Naive thymus-derived CD4-positive, alpha-beta T cell (primary cell): Measurements from ENCODE around the gene ZC3H18. TPM values are rescaled to one million over a fixed set of nuclear protein-coding genes. Genes with fewer than 3 reads are reported as not detected.

Source experiments
- ATAC-seq: fragments of 150-1000 bp; cut with Tn5 transposase; 2 replicates; pipeline ENCODE4 v1.10.0; 2021; ENCODE audit warnings: mild to moderate bottlenecking, moderate library complexity
- CTCF ChIA-PET: fragments of 350-600 bp; sonication (Branson Sonifier 250); formaldehyde crosslinking; loops from one replicate; lab custom pipeline; 2021; ENCODE audit warnings: antibody characterized with exemption; lab: Charles Lee
- POLR2A ChIA-PET: fragments of 350-600 bp; sonication (Branson Sonifier 250); formaldehyde crosslinking; loops from one replicate; lab custom pipeline; 2021; ENCODE audit warnings: antibody characterized with exemption, inconsistent platforms; lab: Charles Lee
- DNase-seq, 9 donors: peaks; one replicate each; pipeline versions ENCODE4 v3.0.0 to v3.0.0-alpha.2; 2020 to 2022; ENCODE audit warnings: mixed read lengths in 1 of 9
- H3K27ac ChIP-seq: one replicate; pipeline ENCODE4 v1.7.0; 2013; ENCODE audit warnings: mild to moderate bottlenecking, low read depth, low read length, moderate library complexity
- H3K27me3 ChIP-seq, 2 donors: one replicate each; pipeline ENCODE4 v1.7.0; 2013; ENCODE audit warnings: low read length in 2 of 2, mild to moderate bottlenecking in 2 of 2, moderate library complexity in 2 of 2; ENCODE audit not compliant: control insufficient read depth in 2 of 2, insufficient read depth in 2 of 2
- H3K36me3 ChIP-seq, 3 experiments: 1 replicate in 2 of 3; 2 replicates in 1 of 3; pipeline ENCODE4 v1.7.0; 2013; ENCODE audit warnings: low read length in 3 of 3, mild to moderate bottlenecking in 3 of 3, moderate library complexity in 1 of 3; ENCODE audit not compliant: insufficient read depth in 3 of 3, control insufficient read depth in 2 of 3
- H3K4me1 ChIP-seq, 2 donors: one replicate each; pipeline ENCODE4 v1.7.0; 2013; ENCODE audit warnings: low read length in 2 of 2, mild to moderate bottlenecking in 2 of 2, moderate library complexity in 1 of 2; ENCODE audit not compliant: control insufficient read depth in 2 of 2, insufficient read depth in 2 of 2
- H3K4me3 ChIP-seq: 2 replicates; pipeline ENCODE4 v1.7.0; 2013; ENCODE audit warnings: mild to moderate bottlenecking, low read length
- H3K9me3 ChIP-seq, 3 experiments: 1 replicate in 2 of 3; 2 replicates in 1 of 3; pipeline ENCODE4 v1.7.0; 2013; ENCODE audit warnings: low read length in 3 of 3; ENCODE audit not compliant: control insufficient read depth in 2 of 3
- H3K27ac Mint-ChIP-seq, 9 donors: one replicate each; pipeline ENCODE4 v1.8.0; 2020 to 2022; ENCODE audit warnings: mixed read lengths in 9 of 9, mild to moderate bottlenecking in 8 of 9, moderate library complexity in 5 of 9, inconsistent platforms in 2 of 9
- H3K27me3 Mint-ChIP-seq, 5 donors: one replicate each; pipeline ENCODE4 v1.8.0; 2021 to 2022; ENCODE audit warnings: mixed read lengths in 5 of 5, mild to moderate bottlenecking in 1 of 5
- H3K36me3 Mint-ChIP-seq, 5 donors: one replicate each; pipeline ENCODE4 v1.8.0; 2020 to 2022; ENCODE audit warnings: mixed read lengths in 5 of 5, mild to moderate bottlenecking in 3 of 5, inconsistent platforms in 1 of 5
- H3K4me1 Mint-ChIP-seq, 7 donors: one replicate each; pipeline ENCODE4 v1.8.0; 2020 to 2022; ENCODE audit warnings: mixed read lengths in 7 of 7, mild to moderate bottlenecking in 3 of 7, inconsistent platforms in 1 of 7
- H3K4me3 Mint-ChIP-seq, 10 donors: one replicate each; pipeline ENCODE4 v1.8.0; 2020 to 2022; ENCODE audit warnings: mild to moderate bottlenecking in 10 of 10, mixed read lengths in 10 of 10, moderate library complexity in 6 of 10, inconsistent platforms in 2 of 10
- H3K9me3 Mint-ChIP-seq, 11 donors: one replicate each; pipeline ENCODE4 v1.8.0; 2020 to 2022; ENCODE audit warnings: mixed read lengths in 11 of 11, mild to moderate bottlenecking in 4 of 11, inconsistent platforms in 1 of 11, moderate library complexity in 1 of 11
- intact Hi-C, 2 donors: fragments of 100-400 bp; cut with micrococcal nuclease; formaldehyde crosslinking; loops; one replicate each; pipeline ENCODE4 v1.15.1; 2023
- polyA plus RNA-seq, 2 donors: library from polyadenylated mRNA; unstranded; fragments of 300-500 nt; fragmentation: Illumina TruSeq; gene quantifications; one replicate each; pipeline ENCODE4 v1.2.3, GENCODE V29; 2021
- total RNA-seq, 6 experiments: library from RNA in 5 of 6; stranded (reverse) in 5 of 6; gene quantifications; 1 replicate in 5 of 6; 2 replicates in 1 of 6; pipeline ENCODE4 v1.2.3 and lab custom pipeline; 2021 to 2026

Gene ZC3H18
- total and polyA plus RNA-seq, 7 experiments from 2014 or later = 11.0 to 97.8 (median 78.2) TPM

DNA sequence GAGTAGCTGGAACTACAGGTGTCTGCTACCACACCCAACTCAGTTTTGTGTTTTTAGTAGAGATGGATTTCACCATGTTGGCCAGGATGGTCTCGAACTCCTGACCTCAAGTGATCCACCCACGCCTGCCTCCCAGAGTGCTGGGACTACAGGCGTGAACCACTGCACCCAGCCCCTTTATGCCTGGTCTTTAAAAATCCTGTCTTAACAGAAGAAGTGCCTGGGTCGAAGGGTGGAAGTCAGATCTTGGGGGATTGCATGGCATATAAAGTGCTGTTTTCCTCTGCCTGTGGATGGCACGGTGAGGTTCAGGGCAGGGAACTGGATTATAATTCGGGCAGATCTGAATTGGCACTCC, 30.3 kb downstream of the ZC3H18 start:
- Histone ChIP-seq H3K4me3 (no peak overlapping the region), H3K36me3 (peaks cover 7 to 62% (median 15%) of the 10 kb centered on the region in 3 experiments), H3K9me3 (no peaks in the 10 kb centered on the region), H3K27ac (no peak overlapping the region), H3K4me1 (no peaks in the 10 kb centered on the region), H3K27me3 (no peaks in the 10 kb centered on the region)
- DNase-seq (no peak), ATAC-seq (no peak)
- Mint-ChIP-seq H3K27ac (no peak overlapping the region), H3K36me3 (peaks cover 4 to 32% (median 6%) of the 10 kb centered on the region in 5 donors), H3K9me3 (no peaks in the 10 kb centered on the region), H3K4me3 (no peak overlapping the region), H3K27me3 (no peaks in the 10 kb centered on the region), H3K4me1 (peaks cover 0 to 13% (median 4%) of the 10 kb centered on the region in 7 donors)
- CTCF ChIA-PET = no interaction called here
- intact Hi-C loops = no loop called here
- POLR2A ChIA-PET = no interaction called here

DNA sequence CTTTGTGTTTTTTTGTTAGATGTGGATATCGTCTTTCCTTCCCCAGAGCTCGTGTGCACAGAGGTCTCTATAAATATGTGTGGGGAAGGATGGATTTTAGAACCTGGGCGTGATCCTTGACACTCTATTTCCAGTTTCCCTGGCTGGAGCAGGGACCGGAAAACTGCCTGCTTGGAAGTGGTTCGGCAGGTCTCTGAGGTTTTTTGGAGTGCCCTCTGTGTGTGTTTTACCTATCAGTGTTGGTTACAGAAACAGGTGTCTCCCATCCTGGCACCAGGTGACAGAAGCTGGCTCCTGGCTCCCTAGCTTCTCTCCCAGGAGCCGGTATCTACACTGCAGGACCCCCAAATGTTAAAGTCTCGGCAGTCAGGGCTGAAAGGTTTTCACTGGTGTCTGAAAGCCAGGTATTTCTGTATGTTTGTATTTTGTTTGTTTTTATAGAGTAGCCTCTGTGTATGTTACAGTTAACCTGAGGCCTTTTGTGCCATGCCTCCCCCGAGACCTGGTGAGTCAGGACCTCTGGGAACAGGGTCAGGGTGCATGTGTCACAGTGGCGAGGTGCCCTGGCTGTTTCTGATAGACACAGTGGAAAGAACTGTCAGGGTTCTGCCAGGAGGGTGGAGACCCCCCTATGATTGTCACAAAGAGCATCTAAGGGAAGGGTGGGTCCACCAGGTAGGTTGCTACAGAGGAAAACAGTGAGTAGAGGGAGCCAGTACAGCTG, 31.3 kb downstream of the ZC3H18 start:
- Mint-ChIP-seq H3K4me1 (peaks cover 0 to 10% (median 0%) of the 10 kb centered on the region in 7 donors), H3K4me3 (no peak overlapping the region), H3K27me3 (no peaks in the 10 kb centered on the region), H3K9me3 (no peaks in the 10 kb centered on the region), H3K27ac (peak overlapping the region in 1 of 9 donors; percentile 55), H3K36me3 (peaks cover 0 to 32% (median 6%) of the 10 kb centered on the region in 5 donors)
- CTCF ChIA-PET = no interaction called here
- H3K36me3 ChIP-seq = peaks cover 7 to 71% (median 21%) of the 10 kb centered on the region in 3 experiments
- no peaks in the 10 kb centered on the region for H3K27me3 ChIP-seq
- no peaks in the 10 kb centered on the region for H3K4me1 ChIP-seq
- H3K9me3 ChIP-seq = no peaks in the 10 kb centered on the region
- H3K4me3 ChIP-seq = no peak overlapping the region
- no peak for DNase-seq
- POLR2A ChIA-PET = no interaction called here
- ATAC-seq = no peak
- H3K27ac ChIP-seq = no peak overlapping the region
- intact Hi-C loops = no loop called here

DNA sequence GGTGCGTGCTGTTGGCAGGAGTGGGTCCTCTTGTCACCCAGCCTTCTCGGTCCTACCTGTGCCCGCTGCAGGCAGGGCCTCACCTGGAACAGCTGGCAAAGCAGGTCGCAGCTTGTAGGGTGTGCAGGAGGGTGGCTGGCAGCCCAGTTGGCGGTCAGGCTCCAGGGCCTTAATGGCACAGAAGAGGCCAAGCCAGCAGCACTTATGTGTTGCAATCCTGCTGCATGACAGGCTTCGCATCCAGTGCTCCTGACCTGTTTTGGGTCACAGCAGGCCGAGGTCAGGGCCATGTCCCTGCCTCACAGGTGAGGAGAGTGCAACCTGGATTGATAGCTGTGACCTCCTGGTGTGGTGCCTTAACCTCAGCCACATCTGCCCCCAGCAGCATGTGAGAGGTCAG, 31.9 kb downstream of the ZC3H18 start:
- ChIA-PET POLR2A (no interaction called here), CTCF (no interaction called here)
- Mint-ChIP-seq H3K36me3 (peaks cover 1 to 33% (median 6%) of the 10 kb centered on the region in 5 donors), H3K27ac (peak overlapping the region in 1 of 9 donors; percentile 55), H3K4me1 (peaks cover under 1 to 9% (median under 1%) of the 10 kb centered on the region in 7 donors), H3K4me3 (no peak overlapping the region), H3K27me3 (no peaks in the 10 kb centered on the region), H3K9me3 (no peaks in the 10 kb centered on the region)
- H3K27ac ChIP-seq = no peak overlapping the region
- intact Hi-C loops = no loop called here
- DNase-seq (no peak), ATAC-seq (no peak)
- no peak overlapping the region for H3K4me3 ChIP-seq
- H3K4me1 ChIP-seq = no peaks in the 10 kb centered on the region
- H3K36me3 ChIP-seq = peaks cover 7 to 77% (median 21%) of the 10 kb centered on the region in 3 experiments
- H3K9me3 ChIP-seq = no peaks in the 10 kb centered on the region
- no peaks in the 10 kb centered on the region for H3K27me3 ChIP-seq

DNA sequence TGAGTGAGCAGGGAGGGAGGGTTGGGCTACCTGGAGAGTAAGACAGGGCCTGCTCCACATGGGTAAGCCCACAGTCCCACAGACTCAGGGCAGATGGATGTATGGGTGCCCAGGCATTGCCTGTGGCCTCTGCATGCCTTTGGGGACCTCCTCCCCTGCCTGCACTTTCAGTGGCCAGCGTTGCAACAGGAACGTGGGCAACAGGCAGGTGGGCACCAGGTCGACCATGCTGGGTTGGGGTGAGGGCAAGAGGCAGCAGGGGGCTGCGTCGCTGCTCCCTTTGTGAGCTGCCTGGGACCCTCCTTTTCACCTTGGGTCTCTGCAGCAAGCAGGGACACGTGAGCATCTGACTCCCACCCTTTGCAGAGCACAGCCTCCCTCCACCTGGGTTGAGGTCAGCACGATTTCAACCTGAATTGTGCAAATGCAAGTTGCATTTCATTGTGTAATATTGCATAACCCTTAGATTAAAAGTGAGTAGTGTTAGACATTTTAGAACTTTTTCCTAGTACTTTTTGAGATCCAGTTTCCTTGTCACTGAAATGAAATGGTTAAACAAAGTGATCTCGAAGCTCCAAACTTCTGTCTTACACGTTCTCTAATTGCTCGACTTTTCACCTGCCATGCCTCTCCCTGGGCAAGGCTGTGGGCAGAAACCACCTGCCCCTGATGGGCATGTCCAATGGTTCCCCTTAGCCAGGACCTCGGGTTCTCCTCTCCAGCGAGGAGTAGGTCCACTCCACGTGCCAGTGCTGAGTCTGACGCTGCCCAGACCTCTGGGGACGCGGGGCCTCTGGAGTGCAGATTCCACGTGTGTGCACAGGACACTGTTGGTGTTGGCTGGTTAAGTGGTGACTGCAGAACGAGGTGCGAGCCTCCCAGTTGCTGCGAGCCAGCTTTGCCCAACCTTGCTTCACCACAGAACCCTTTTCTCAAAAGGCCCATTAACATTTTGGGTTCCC, 35.3 kb downstream of the ZC3H18 start:
- Histone ChIP-seq H3K36me3 (peaks cover 11 to 79% (median 15%) of the 10 kb centered on the region in 3 experiments), H3K9me3 (no peaks in the 10 kb centered on the region), H3K27ac (no peak overlapping the region), H3K27me3 (no peaks in the 10 kb centered on the region), H3K4me1 (no peaks in the 10 kb centered on the region), H3K4me3 (no peak overlapping the region)
- intact Hi-C loops = no loop called here
- no peak overlapping the region for H3K4me3 Mint-ChIP-seq
- DNase-seq = no peak
- H3K9me3 Mint-ChIP-seq = no peaks in the 10 kb centered on the region
- H3K27me3 Mint-ChIP-seq = no peaks in the 10 kb centered on the region
- H3K27ac Mint-ChIP-seq = no peak overlapping the region
- H3K36me3 Mint-ChIP-seq = peaks cover 0 to 41% (median 15%) of the 10 kb centered on the region in 5 donors
- no peak for ATAC-seq
- ChIA-PET CTCF (no interaction called here), POLR2A (no interaction called here)
- H3K4me1 Mint-ChIP-seq = peaks cover 0 to 11% (median 9%) of the 10 kb centered on the region in 7 donors

DNA sequence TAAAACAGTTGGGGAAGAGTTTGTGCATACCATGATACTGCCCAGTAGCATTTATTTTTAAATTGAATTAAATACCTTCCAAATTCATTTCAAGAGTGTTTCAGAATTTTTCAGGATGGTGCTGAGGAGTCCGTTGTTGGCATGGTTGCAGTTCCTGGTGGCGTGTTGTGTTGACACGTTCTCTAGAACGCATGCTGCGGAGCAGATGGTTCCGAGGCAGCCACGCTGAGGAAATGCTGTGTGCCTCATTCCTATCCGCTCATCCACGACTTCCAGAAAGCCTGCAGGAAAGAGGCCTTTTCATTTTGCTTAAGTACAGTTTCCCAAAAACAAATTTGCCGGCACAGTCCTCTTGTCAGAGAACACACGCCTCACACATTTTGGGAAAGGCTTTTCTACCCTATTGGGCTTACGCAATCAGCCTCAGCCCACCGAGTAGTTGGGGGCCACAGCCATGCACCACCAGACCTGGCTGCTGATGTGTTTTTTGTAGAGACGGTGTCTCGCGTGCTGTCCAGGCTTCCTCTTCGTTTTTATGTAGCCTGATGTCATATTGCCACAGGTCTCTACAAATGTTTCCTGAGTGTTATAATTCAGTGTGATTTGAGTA, 36.0 kb downstream of the ZC3H18 start:
- no peak overlapping the region for H3K27ac ChIP-seq
- Mint-ChIP-seq H3K4me3 (no peak overlapping the region), H3K27ac (no peak overlapping the region), H3K9me3 (no peaks in the 10 kb centered on the region), H3K36me3 (peaks cover 0 to 39% (median 18%) of the 10 kb centered on the region in 5 donors), H3K27me3 (no peaks in the 10 kb centered on the region), H3K4me1 (peaks cover 0 to 11% (median 9%) of the 10 kb centered on the region in 7 donors)
- H3K9me3 ChIP-seq = no peaks in the 10 kb centered on the region
- ATAC-seq (no peak), DNase-seq (no peak)
- H3K4me1 ChIP-seq = no peaks in the 10 kb centered on the region
- no peaks in the 10 kb centered on the region for H3K27me3 ChIP-seq
- CTCF ChIA-PET = no interaction called here
- H3K36me3 ChIP-seq = peaks cover 12 to 79% (median 14%) of the 10 kb centered on the region in 3 experiments
- POLR2A ChIA-PET = no interaction called here
- H3K4me3 ChIP-seq = no peak overlapping the region
- intact Hi-C loops = no loop called here

DNA sequence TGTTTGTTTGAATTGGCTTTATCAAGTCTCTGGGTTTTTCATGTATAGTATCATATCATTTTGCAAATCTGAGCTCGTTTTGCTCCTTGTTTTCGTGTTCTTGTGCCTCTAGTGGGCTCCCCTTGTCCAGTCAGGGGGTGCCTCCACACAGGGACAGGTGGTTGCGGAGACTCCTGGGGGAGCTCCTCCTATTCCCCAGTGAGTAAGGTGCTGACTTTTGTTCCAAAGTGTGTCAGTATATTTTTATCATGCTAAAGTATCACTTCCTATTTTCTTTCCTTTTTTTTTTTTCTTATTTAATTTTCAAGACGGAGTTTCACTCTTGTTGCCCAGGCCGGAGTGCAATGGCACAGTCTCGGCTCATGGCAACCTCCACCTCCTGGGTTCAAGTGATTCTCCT, 37.9 kb downstream of the ZC3H18 start:
- ATAC-seq (no peak), DNase-seq (no peak)
- H3K4me3 Mint-ChIP-seq = no peak overlapping the region
- intact Hi-C loops = no loop called here
- Histone ChIP-seq H3K36me3 (peaks cover 10 to 75% (median 11%) of the 10 kb centered on the region in 3 experiments), H3K27me3 (no peaks in the 10 kb centered on the region), H3K27ac (no peak overlapping the region), H3K4me1 (no peaks in the 10 kb centered on the region), H3K9me3 (no peaks in the 10 kb centered on the region), H3K4me3 (no peak overlapping the region)
- H3K27ac Mint-ChIP-seq = no peak overlapping the region
- ChIA-PET POLR2A (no interaction called here), CTCF (interaction anchor here (0.6 to 1.1 kb wide), 2 partner anchors 11 to 75 kb away, joined by 4 to 7 read pairs; no protein-coding TSS in a partner anchor)
- peaks cover 0 to 13% (median 9%) of the 10 kb centered on the region in 7 donors for H3K4me1 Mint-ChIP-seq
- H3K27me3 Mint-ChIP-seq = no peaks in the 10 kb centered on the region
- H3K9me3 Mint-ChIP-seq = no peaks in the 10 kb centered on the region
- peaks cover 0 to 36% (median 18%) of the 10 kb centered on the region in 5 donors for H3K36me3 Mint-ChIP-seq
